Fibroblast of mammary gland (primary cell): ENCODE results near the gene ERICH2.

Experiments used
- DNase-seq: peaks from one replicate; pipeline ENCODE4 v3.0.0-alpha.2; 2010; ENCODE audit warnings: low read depth
- H3K4me3 ChIP-seq: 2 replicates; pipeline ENCODE4 v1.5.1; 2011; ENCODE audit warnings: low read depth, mild to moderate bottlenecking, low read length, moderate library complexity; ENCODE audit not compliant: control insufficient read depth
- TF ChIP-seq, protein P1 (sequence below): conservative IDR thresholded peaks from 2 replicates; pipeline ENCODE4 v1.5.1; 2011; ENCODE audit warnings: low read depth, low read length, inconsistent platforms; ENCODE audit not compliant: control insufficient read depth, insufficient read depth

The ERICH2 gene

DNA sequence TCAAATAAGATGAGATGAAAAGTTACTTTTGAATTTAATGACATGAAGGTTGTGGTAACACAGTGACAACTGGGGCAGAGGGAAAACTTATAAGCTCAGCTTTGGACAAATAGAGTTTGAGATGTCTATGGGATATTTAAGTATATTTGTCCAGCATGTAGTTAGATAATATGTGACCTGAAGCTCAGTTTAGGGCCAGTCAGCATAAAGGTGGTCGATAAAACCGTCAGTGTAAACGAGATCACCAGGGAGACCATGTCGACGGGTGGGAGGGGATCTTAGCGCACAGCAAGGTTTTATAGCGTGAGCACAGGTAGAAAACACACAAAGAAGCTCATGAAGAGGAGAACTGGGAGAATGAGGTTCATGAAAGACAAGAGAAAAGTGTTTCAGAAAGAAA, 7.4 kb upstream of the ERICH2 start:
- H3K4me3 ChIP-seq, result no peak overlapping the region
- DNase-seq, result no peak
- TF ChIP-seq, protein P1, sequence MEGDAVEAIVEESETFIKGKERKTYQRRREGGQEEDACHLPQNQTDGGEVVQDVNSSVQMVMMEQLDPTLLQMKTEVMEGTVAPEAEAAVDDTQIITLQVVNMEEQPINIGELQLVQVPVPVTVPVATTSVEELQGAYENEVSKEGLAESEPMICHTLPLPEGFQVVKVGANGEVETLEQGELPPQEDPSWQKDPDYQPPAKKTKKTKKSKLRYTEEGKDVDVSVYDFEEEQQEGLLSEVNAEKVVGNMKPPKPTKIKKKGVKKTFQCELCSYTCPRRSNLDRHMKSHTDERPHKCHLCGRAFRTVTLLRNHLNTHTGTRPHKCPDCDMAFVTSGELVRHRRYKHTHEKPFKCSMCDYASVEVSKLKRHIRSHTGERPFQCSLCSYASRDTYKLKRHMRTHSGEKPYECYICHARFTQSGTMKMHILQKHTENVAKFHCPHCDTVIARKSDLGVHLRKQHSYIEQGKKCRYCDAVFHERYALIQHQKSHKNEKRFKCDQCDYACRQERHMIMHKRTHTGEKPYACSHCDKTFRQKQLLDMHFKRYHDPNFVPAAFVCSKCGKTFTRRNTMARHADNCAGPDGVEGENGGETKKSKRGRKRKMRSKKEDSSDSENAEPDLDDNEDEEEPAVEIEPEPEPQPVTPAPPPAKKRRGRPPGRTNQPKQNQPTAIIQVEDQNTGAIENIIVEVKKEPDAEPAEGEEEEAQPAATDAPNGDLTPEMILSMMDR, result no peak

DNA sequence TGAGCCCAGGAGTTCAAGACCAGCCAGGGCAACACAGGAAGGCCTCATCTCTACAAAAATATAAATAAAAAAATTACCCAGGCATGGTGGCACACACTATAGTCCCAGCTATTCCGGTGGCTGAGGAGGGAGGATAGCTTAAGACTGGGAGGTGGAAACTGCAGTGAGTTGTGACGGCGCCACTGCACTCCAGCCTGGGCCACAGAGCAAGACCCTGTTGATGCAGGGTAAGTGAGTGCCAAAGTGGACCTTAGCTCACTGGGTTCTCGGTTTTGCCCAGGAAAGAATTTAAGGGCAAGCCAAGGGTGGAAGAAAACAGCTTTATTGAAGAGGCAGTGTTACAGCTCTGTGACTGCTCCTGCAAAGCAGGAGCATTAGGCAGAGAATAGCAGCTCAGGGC, 6.9 kb upstream of the ERICH2 start:
- DNase-seq, result no peak
- TF ChIP-seq, protein P1, result no peak
- H3K4me3 ChIP-seq, result no peak overlapping the region

DNA sequence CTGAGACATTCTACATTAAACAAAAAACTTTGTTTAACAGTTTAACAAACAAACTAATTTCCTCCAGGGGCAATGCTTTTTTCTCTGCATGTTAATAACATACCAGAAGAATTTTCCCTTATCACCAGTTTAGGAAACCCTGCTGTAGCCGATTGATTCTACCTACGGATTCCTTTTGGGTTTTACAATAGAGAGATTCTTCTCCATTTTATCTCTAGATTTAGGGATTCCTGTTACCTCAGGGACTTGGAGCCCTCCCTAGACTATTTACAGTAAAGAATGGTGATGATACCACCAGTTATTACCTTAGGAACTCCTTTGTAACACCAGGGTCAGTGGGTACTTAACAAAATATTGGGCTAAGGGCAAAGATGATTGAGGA, 5.3 kb upstream of the ERICH2 start:
- TF ChIP-seq, protein P1, result no peak
- H3K4me3 ChIP-seq, result no peak overlapping the region
- no peak for DNase-seq

DNA sequence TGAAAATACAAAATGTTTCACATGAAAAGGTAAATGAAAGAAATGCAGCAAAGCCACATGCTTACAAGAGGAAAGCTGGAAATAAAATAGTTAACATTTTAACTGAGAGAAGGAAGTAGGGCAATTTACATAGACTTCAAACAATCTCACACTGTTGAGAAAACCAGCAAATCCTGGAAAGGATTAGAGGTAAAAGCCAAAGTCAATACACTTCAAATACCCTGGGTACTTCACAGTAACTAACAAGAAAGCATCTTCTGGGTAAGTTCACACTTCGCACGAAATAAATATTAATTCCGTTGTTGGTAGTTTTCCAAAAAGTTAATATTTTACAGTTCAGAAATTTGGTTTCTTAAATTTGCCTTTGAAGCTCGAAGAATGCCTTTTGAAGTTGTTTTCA, 3.5 kb upstream of the ERICH2 start:
- TF ChIP-seq, protein P1, result no peak
- H3K4me3 ChIP-seq, result no peak overlapping the region
- no peak for DNase-seq

DNA sequence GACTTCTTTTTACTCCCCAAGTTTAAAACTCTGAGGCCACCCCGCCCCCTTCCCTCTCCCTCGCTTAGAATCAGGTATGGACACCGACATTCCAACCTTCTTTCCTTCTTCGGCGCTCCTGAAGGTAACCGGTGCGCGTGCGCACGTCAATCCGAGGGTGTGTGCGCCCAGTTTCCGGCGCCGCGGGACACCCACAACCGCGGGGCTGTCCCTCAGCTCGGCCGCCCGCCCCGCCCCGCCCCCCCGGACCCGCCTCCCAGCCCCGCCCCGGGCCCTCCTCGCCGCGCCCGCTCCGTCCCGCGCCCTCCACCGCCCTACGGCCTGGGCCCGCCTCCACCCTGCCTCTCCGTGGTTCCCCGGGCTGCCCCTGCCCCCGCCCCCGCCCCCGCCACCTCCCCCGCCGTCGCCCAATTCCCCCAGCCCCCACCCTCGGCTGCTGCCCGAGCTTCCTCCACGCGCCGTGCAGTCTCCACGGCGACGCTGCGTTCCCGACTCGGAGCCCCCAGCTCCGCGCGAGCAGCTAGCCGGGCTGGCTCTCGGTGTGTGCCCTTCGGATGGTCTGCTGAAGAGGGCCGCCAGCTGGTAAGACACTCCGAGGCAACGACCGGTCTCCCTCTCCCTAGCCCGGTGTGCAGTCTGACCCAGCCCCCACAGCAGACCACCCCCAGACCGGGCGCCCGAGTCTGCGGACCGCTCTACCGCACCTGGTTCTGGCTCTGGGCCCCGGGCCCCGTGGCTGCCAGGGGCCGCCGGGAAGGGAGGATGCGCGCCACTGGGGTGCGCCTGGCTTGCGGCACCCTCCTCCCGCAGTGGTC, 635 bp downstream of the ERICH2 start:
- peak; percentile 40 for DNase-seq
- H3K4me3 ChIP-seq, result peak overlapping the region; percentile 76
- TF ChIP-seq, protein P1, result no peak

DNA sequence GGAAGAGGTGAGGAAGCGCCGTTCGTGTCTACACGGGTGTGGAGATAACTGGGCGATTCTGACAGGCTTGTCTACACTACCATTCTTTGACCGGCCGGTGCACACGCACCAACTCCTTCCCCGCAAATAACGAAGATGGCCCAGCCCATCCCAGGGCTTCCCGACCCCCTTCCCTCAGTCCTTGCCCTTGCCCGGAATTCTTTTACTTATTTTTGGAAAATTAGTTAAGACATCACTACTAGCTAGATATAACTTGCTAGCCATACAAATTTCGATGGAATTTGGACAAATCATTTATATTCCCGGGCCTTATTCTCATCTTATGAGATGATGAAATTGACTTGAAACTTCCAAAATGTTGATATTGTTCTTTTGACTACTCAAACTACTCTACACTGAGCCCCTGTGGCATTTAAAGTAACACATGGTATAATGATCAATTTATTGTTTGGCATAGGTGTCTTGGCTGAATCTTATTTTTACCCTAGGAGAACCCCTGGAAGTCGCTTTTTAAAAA, 1.3 kb downstream of the ERICH2 start:
- peak overlapping the region; percentile 64 for H3K4me3 ChIP-seq
- TF ChIP-seq, protein P1, result no peak
- DNase-seq, result no peak
